MM.1S (cell line): ENCODE data around the gene KIAA1328.

Experiments
- CTCF ChIP-seq: fragments of 300-600 bp; sonication (generic); IDR thresholded peaks from 2 replicates; pipeline ENCODE4 v1.5.1; 2016; ENCODE audit warnings: antibody characterized with exemption, low read length, mixed read lengths
- EZH2 ChIP-seq: fragments of 300-600 bp; sonication (generic); optimal IDR thresholded peaks from 2 replicates; pipeline ENCODE3; 2017; ENCODE audit warnings: low read depth, mild to moderate bottlenecking, antibody characterized with exemption, low read length, mixed read lengths
- EZH2phosphoT487 ChIP-seq: fragments of 300-600 bp; sonication (generic); IDR thresholded peaks from 2 replicates; pipeline ENCODE4 v1.6.1; 2018; ENCODE audit warnings: antibody characterized with exemption, low read length

- TF ChIP-seq CTCF (no peak), EZH2 (no peak), EZH2phosphoT487 (no peak)
Observed at GRCh38 chr18:37264956-37265355, 436.0 kb downstream of the KIAA1328 start.
